ENCODE data around the gene TMBIM1. TPM values are rescaled to one million over a fixed set of nuclear protein-coding genes. Genes with fewer than 3 reads are reported as not detected.

TMBIM1 gene
- total RNA-seq, 1 experiment from 2014 or later: 91.0 TPM

- Histone ChIP-seq H3K9ac (ENCODE audit: low read length) (no peak overlapping the region), H3K9me3 (ENCODE audit: control insufficient read depth in 1 of 2, insufficient read depth in 1 of 2, low read depth in 1 of 2, low read length in 2 of 2) (no peaks in the 10 kb centered on the region), H3K27ac (ENCODE audit: low read depth, low read length) (peak overlapping the region; percentile 59; the same call in 1 of the 2 replicates), H4K20me1 (ENCODE audit: insufficient read depth) (no peaks in the 10 kb centered on the region), H2AFZ (ENCODE audit: low read depth, low read length, poor library complexity, severe bottlenecking) (no peak overlapping the region), H3K27me3 (ENCODE audit: insufficient read depth, low read length) (no peaks in the 10 kb centered on the region), H3K9me2 (ENCODE audit: insufficient read depth) (no peaks in the 10 kb centered on the region), H3K4me2 (ENCODE audit: low read length) (peak overlapping the region; percentile 50), H3K79me2 (ENCODE audit: insufficient read depth, low read length) (peaks cover 69% of the 10 kb centered on the region), H3K36me3 (ENCODE audit: control insufficient read depth in 1 of 2, insufficient read depth in 2 of 2, low read length in 2 of 2) (peaks cover 44 to 48% of the 10 kb centered on the region in 2 experiments; a peak in 3 of 4 replicates), H3K4me1 (ENCODE audit: control insufficient read depth in 1 of 2, insufficient read depth in 2 of 2, low read length in 2 of 2) (peaks cover 26 to 30% of the 10 kb centered on the region in 2 experiments), H3K4me3 (replicated peaks in 1 of 2; ENCODE audit: low read depth in 1 of 2, low read length in 2 of 2) (no peak overlapping the region)
- ChIA-PET POLR2A (no interaction called here), RAD21 (ENCODE audit: low non-redundant PET in 1 of 2, low total read pairs in 2 of 2, uncharacterized antibody in 2 of 2, unreplicated experiment in 2 of 2) (no interaction called here), CTCF (no interaction called here)
- BruUV-seq (replicated peaks): no TSS peak
- intact Hi-C loops (cut with micrococcal nuclease): no loop called here
- no peak for DNase-seq (ENCODE audit: low read depth, low spot score)
- TF ChIP-seq CEBPB (IDR thresholded peaks at IDR 0.05; ENCODE audit: low read depth): peak; percentile 57
- no peak for TF ChIP-seq ZNF274 (IDR thresholded peaks at IDR 0.05; ENCODE audit: low read depth, low read length)
- ATAC-seq: no peak
These were observed 63.8 kb downstream of the TMBIM1 start for GRCh38 chr2:218228366-218229090.

GRCh38 chr2:218226903-218227302 is 65.4 kb downstream of the TMBIM1 start:
- H3K9ac ChIP-seq (ENCODE audit: low read length): no peak overlapping the region
- H3K4me3 ChIP-seq (replicated peaks in 1 of 2; ENCODE audit: low read depth in 1 of 2, low read length in 2 of 2): no peak overlapping the region
- H2AFZ ChIP-seq (ENCODE audit: low read depth, low read length, poor library complexity, severe bottlenecking): no peak overlapping the region
- POLR2A ChIA-PET: no interaction called here
- no peak overlapping the region for H3K27ac ChIP-seq (ENCODE audit: low read depth, low read length)
- no peaks in the 10 kb centered on the region for H4K20me1 ChIP-seq (ENCODE audit: insufficient read depth)
- no peak for TF ChIP-seq CEBPB (IDR thresholded peaks at IDR 0.05; ENCODE audit: low read depth)
- no peak for TF ChIP-seq ELF1 (IDR thresholded peaks at IDR 0.05; ENCODE audit: borderline replicate concordance, low read depth)
- TF ChIP-seq ATF3 (IDR thresholded peaks at IDR 0.05): no peak
- no peak for TF ChIP-seq ZFX (IDR thresholded peaks at IDR 0.05)
- TF ChIP-seq POLR2A (IDR thresholded peaks at IDR 0.05; ENCODE audit: borderline replicate concordance, extremely low read depth, insufficient read depth, insufficient read length): no peak
- TF ChIP-seq SP1 (IDR thresholded peaks at IDR 0.05; ENCODE audit: low read depth): no peak
- no peak for TF ChIP-seq MAX (IDR thresholded peaks at IDR 0.05)
- no peak for TF ChIP-seq ZNF274 (IDR thresholded peaks at IDR 0.05; ENCODE audit: low read depth, low read length)
- H3K36me3 ChIP-seq (ENCODE audit: control insufficient read depth in 1 of 2, insufficient read depth in 2 of 2, low read length in 2 of 2): peaks cover 40 to 42% of the 10 kb centered on the region in 2 experiments; a peak in 3 of 4 replicates
- no peaks in the 10 kb centered on the region for H3K9me3 ChIP-seq (ENCODE audit: control insufficient read depth in 1 of 2, insufficient read depth in 1 of 2, low read depth in 1 of 2, low read length in 2 of 2)
- ATAC-seq: no peak
- intact Hi-C loops (cut with micrococcal nuclease): no loop called here
- H3K79me2 ChIP-seq (ENCODE audit: insufficient read depth, low read length): peaks cover 79% of the 10 kb centered on the region
- BruUV-seq (replicated peaks): no TSS peak
- peaks cover 26 to 30% of the 10 kb centered on the region in 2 experiments for H3K4me1 ChIP-seq (ENCODE audit: control insufficient read depth in 1 of 2, insufficient read depth in 2 of 2, low read length in 2 of 2)
- no peaks in the 10 kb centered on the region for H3K27me3 ChIP-seq (ENCODE audit: insufficient read depth, low read length)
- RAD21 ChIA-PET (ENCODE audit: low non-redundant PET in 1 of 2, low total read pairs in 2 of 2, uncharacterized antibody in 2 of 2, unreplicated experiment in 2 of 2): no interaction called here
- CTCF ChIA-PET: interaction anchor here (1.0 kb wide), 1 partner anchor 31 kb away, joined by 3 read pairs; no protein-coding TSS in a partner anchor
- H3K4me2 ChIP-seq (ENCODE audit: low read length): no peak overlapping the region
- H3K9me2 ChIP-seq (ENCODE audit: insufficient read depth): no peaks in the 10 kb centered on the region
- DNase-seq (ENCODE audit: low read depth, low spot score): no peak

Small RNA genes within 50 kb of the gene (microRNA-seq; reads per million reads assigned to microRNA genes)
- gene MIR6513 (ENCODE audit: borderline number of aligned reads): 1.2 reads per million
- not detected for gene MIR6810 (ENCODE audit: borderline number of aligned reads)

Other genes with a start within 250 kb of the TMBIM1 start
- 0.27 TPM for gene RUFY4, start 223.2 kb downstream of the TMBIM1 start, total RNA-seq (2021; ENCODE audit: unreplicated experiment)
- 0.15 TPM for gene CXCR2, start 166.5 kb downstream of the TMBIM1 start, total RNA-seq (2021; ENCODE audit: unreplicated experiment)
- not detected for gene CXCR1, start 125.5 kb downstream of the TMBIM1 start, total RNA-seq (2021; ENCODE audit: unreplicated experiment)
- 187 TPM for gene ARPC2, start 75.3 kb downstream of the TMBIM1 start, total RNA-seq (2021; ENCODE audit: unreplicated experiment)
- 0.27 TPM for gene GPBAR1, start 31.5 kb downstream of the TMBIM1 start, total RNA-seq (2021; ENCODE audit: unreplicated experiment)
- gene AAMP, start 22.4 kb downstream of the TMBIM1 start, total RNA-seq (2021; ENCODE audit: unreplicated experiment): 111 TPM
- gene PNKD, start 22.0 kb downstream of the TMBIM1 start, total RNA-seq (2021; ENCODE audit: unreplicated experiment): 58.1 TPM
- 0.57 TPM for gene CATIP, start 64.4 kb upstream of the TMBIM1 start, total RNA-seq (2021; ENCODE audit: unreplicated experiment)
- gene SLC11A1, start 89.8 kb upstream of the TMBIM1 start, total RNA-seq (2021; ENCODE audit: unreplicated experiment): 0.42 TPM
- gene CTDSP1, start 107.4 kb upstream of the TMBIM1 start, total RNA-seq (2021; ENCODE audit: unreplicated experiment): 90.7 TPM
- gene VIL1, start 126.6 kb upstream of the TMBIM1 start, total RNA-seq (2021; ENCODE audit: unreplicated experiment): 0.49 TPM